T-cell (primary cell): ENCODE measurements around the gene ZNF334. TPM values are rescaled to one million over a fixed set of nuclear protein-coding genes. Genes with fewer than 3 reads are reported as not detected.
A peak's percentile ranks its signal among the peaks of the same experiment; 100 is the strongest.

Source experiments
- ATAC-seq, 4 experiments: fragments of 200-7000 bp in 3 of 4; fragments of 150-1000 bp in 1 of 4; cut with Tn5 transposase; replicated peaks in 1 of 4; 1 replicate in 3 of 4; 2 replicates in 1 of 4; pipeline ENCODE4 v1.10.0; 2021; ENCODE audit warnings: moderate library complexity in 3 of 4, mild to moderate bottlenecking in 2 of 4, moderate number of reproducible peaks in 1 of 4
- CTCF ChIA-PET, 2 donors: fragments of 300-600 bp; sonication (Branson Sonifier 250); formaldehyde crosslinking; loops; one replicate each; lab custom pipeline; 2022; ENCODE audit warnings: antibody characterized with exemption in 2 of 2; lab: Charles Lee
- POLR2A ChIA-PET, 2 donors: fragments of 300-600 bp; sonication (Branson Sonifier 250); formaldehyde crosslinking; loops; one replicate each; lab custom pipeline; 2022; ENCODE audit warnings: antibody characterized with exemption in 2 of 2; lab: Charles Lee
- DNase-seq, 35 experiments: peaks; one replicate each; pipeline versions ENCODE4 v3.0.0 to v3.0.0-alpha.2; 2013 to 2023
- H3K27ac ChIP-seq: one replicate; pipeline ENCODE4 v1.5.1; 2013; ENCODE audit warnings: low read length
- H3K27me3 ChIP-seq, 2 experiments: replicated peaks in 1 of 2; 1 replicate in 1 of 2; 2 replicates in 1 of 2; pipeline versions ENCODE4 v1.6.1 to v1.7.0; 2013; ENCODE audit warnings: low read length in 1 of 2, mixed read lengths in 1 of 2; ENCODE audit not compliant: control insufficient read depth in 2 of 2, insufficient read depth in 2 of 2; ENCODE audit errors: extremely low read depth in 1 of 2
- H3K36me3 ChIP-seq, 2 donors: 1 replicate in 1 of 2; 2 replicates in 1 of 2; pipeline versions ENCODE4 v1.6.1 to v1.7.0; 2013; ENCODE audit warnings: low read length in 1 of 2; ENCODE audit not compliant: control insufficient read depth in 2 of 2, insufficient read depth in 1 of 2; ENCODE audit errors: extremely low read depth in 1 of 2
- H3K4me1 ChIP-seq, 2 experiments: 1 replicate in 1 of 2; 2 replicates in 1 of 2; pipeline versions ENCODE4 v1.6.1 to v1.7.0; 2013; ENCODE audit warnings: low read length in 2 of 2, mixed read lengths in 1 of 2; ENCODE audit not compliant: insufficient read depth in 2 of 2, control insufficient read depth in 1 of 2; ENCODE audit errors: extremely low read depth in 1 of 2
- H3K4me3 ChIP-seq, 2 donors: 1 replicate in 1 of 2; 2 replicates in 1 of 2; pipeline versions ENCODE4 v1.5.1 to v1.7.0; 2013; ENCODE audit warnings: mild to moderate bottlenecking in 2 of 2, low read length in 1 of 2, moderate library complexity in 1 of 2; ENCODE audit not compliant: control insufficient read depth in 1 of 2; ENCODE audit errors: extremely low read depth in 1 of 2
- H3K9me3 ChIP-seq: 2 replicates; pipeline ENCODE4 v1.7.0; 2013
- H3K27ac Mint-ChIP-seq, 2 donors: one replicate each; pipeline ENCODE4 v1.8.0; 2020 to 2021; ENCODE audit warnings: mild to moderate bottlenecking in 2 of 2, mixed read lengths in 2 of 2
- H3K27me3 Mint-ChIP-seq, 2 donors: one replicate each; pipeline ENCODE4 v1.8.0; 2021 to 2022; ENCODE audit warnings: mixed read lengths in 2 of 2
- H3K36me3 Mint-ChIP-seq: one replicate; pipeline ENCODE4 v1.8.0; 2021; ENCODE audit warnings: mixed read lengths
- H3K4me1 Mint-ChIP-seq, 3 donors: one replicate each; pipeline ENCODE4 v1.8.0; 2020 to 2022; ENCODE audit warnings: mixed read lengths in 3 of 3, mild to moderate bottlenecking in 1 of 3
- H3K4me3 Mint-ChIP-seq, 3 donors: one replicate each; pipeline ENCODE4 v1.8.0; 2020 to 2022; ENCODE audit warnings: mild to moderate bottlenecking in 3 of 3, mixed read lengths in 3 of 3, moderate library complexity in 3 of 3
- H3K9me3 Mint-ChIP-seq, 3 donors: one replicate each; pipeline ENCODE4 v1.8.0; 2020 to 2022; ENCODE audit warnings: mixed read lengths in 3 of 3
- WGBS: methylation state at CpG from one replicate; pipeline ENCODE4 v1.1.5; 2013; ENCODE audit warnings: missing lambda C conversion rate; ENCODE audit not compliant: insufficient coverage; 5-methylcytosine and 5-hydroxymethylcytosine counted together
- total RNA-seq, 35 experiments: library from RNA in 6 of 35; stranded (reverse) in 6 of 35; fragments of 120-200 nt in 1 of 35; gene quantifications; one replicate each; pipeline versions ENCODE4 v1.2.1 to v1.2.4 and lab custom pipeline; 2013 to 2026

Gene ZNF334
- total RNA-seq, result under 1 TPM; 0.14 to 0.26 (median 0.23) TPM
- 0.28 TPM for total RNA-seq (2013)
- 0 to 1.5 (median 0.43) reads per million in 29 experiments for total RNA-seq (lab: John Stamatoyannopoulos, UW)

DNA sequence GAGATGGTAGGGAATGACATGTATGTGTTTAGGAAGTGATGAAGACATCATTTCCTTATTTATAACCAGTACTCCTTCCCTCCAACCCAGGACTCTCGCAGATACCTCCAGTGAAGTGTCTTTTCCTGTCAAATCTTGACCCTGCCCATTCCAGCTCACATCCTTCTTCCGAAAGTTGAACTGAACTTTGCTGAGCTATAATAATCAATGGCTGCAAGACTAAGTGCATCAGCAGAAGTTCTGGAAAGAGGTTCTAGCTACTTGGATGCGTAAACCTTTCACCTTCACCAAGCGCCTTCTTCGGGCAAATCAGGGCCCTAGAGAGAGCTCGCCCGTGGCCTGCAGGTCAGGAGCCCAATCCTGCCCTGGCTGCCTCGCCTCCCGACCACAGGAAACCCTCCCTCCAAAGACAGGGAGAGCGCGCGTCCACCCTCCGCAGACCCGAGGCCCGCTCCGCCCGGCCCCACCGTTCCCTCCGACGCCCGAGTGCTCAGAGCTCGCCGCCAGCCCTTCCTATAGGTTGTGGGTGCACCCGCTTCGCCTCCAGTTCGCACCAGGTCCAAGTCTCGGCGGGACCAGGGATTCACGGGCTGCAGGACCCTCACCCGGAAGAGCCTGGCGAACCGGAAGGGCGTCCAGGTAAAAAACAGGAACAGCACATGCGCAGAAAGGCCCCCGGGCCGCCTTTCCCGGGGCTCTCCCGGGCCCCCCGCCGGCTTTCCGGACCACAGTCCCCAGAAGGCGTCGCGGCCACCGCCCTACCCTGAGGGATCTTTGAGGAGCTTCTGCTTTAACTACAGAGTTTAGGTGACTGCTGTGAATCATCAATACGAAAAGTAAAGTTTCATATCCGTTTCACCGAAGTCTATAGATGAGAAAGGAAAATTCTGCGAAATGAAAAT is at the start of gene ZNF334:
TSS of gene ZNF334 (minus strand) at position 617 of the 902 bp plus-strand sequence. CDS start 1,457 bp downstream, outside the sequence.
- Histone ChIP-seq H3K4me1 (peaks cover 0 to 8% of the 10 kb centered on the region in 2 experiments), H3K4me3 (peak within 1 kb of the TSS; percentile 35 to 58), H3K9me3 (no peaks in the 10 kb centered on the region), H3K27ac (no peak within 1 kb of the TSS), H3K27me3 (peaks cover 4 to 11% of the 10 kb centered on the region in 2 experiments), H3K36me3 (no peaks in the 10 kb centered on the region)
- Mint-ChIP-seq H3K9me3 (no peaks in the 10 kb centered on the region), H3K4me1 (peaks cover 0 to 12% (median 10%) of the 10 kb centered on the region in 3 donors), H3K27ac (no peak within 1 kb of the TSS), H3K27me3 (peaks cover 22 to 38% of the 10 kb centered on the region in 2 donors), H3K4me3 (peak within 1 kb of the TSS; percentile 72 to 73 (median 73)), H3K36me3 (no peaks in the 10 kb centered on the region)
- WGBS, result 9% methylated on average over 40 of the region's 49 CpGs
- ChIA-PET CTCF (no interaction called here), POLR2A (no interaction called here)
- DNase-seq (peak in 3 of 35 experiments; percentile 3), ATAC-seq (peak in 3 of 4 experiments; percentile 37 to 46 (median 43))

DNA sequence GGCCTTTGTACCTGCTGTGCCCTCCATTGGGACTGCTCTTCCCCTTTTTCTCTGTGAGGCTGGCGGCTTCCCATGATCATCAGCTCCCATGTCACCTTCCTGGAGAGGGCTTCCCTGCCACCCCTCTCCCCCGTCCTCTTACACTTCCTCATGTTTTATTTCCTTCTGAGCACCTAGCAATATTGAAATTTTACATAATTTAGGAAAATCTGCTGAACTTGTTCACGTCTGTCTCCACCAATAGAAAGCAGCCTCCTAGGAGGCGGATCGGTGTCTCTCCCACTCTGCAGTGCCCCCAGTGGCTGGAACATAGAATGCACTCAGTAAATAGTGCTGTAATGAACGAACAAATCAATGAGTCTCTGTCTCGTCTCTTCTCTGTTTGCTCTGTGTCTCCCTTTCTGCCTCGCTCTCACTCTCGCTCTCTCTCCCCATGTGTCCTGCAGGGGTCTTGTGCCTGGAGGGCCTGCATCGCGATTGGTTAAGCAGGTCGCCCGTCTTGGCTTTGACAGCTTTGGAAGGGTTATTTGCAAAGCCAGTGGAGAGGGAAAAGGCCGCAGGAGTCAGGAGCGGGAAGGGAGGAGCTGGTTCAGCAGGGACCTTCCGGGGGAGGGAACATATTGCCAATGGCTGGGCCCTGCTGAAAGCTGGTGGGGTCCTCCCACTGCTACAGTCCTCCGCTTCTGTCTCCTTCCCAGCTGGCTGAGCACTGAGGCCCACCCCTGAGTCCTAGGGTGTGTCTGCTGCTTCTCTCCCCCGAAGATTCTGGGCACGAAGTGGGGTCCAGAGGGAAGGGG is 49.2 kb upstream of the ZNF334 start:
- peaks cover 3 to 11% of the 10 kb centered on the region in 2 donors for H3K27me3 Mint-ChIP-seq
- no peak overlapping the region for H3K27ac Mint-ChIP-seq
- ATAC-seq, result peak; percentile 57 to 68 (median 60)
- H3K4me3 Mint-ChIP-seq, result no peak overlapping the region
- Histone ChIP-seq H3K4me1 (peaks cover 0 to 4% of the 10 kb centered on the region in 2 experiments), H3K4me3 (peak overlapping the region; percentile 13 to 35), H3K36me3 (no peaks in the 10 kb centered on the region), H3K27ac (no peak overlapping the region), H3K27me3 (peaks cover 0 to 24% of the 10 kb centered on the region in 2 experiments), H3K9me3 (no peaks in the 10 kb centered on the region)
- ChIA-PET CTCF (interaction anchor here in 1 of 2 donors (0.5 kb wide), 1 partner anchor 56 kb away, joined by 3 read pairs; no protein-coding TSS in a partner anchor), POLR2A (no interaction called here)
- peaks cover 0 to 8% (median 0%) of the 10 kb centered on the region in 3 donors for H3K4me1 Mint-ChIP-seq
- WGBS, result 52% methylated on average over 6 of the region's 19 CpGs
- H3K9me3 Mint-ChIP-seq, result no peaks in the 10 kb centered on the region
- no peaks in the 10 kb centered on the region for H3K36me3 Mint-ChIP-seq
- peak in 30 of 35 experiments; percentile 13 to 65 (median 38) for DNase-seq

DNA sequence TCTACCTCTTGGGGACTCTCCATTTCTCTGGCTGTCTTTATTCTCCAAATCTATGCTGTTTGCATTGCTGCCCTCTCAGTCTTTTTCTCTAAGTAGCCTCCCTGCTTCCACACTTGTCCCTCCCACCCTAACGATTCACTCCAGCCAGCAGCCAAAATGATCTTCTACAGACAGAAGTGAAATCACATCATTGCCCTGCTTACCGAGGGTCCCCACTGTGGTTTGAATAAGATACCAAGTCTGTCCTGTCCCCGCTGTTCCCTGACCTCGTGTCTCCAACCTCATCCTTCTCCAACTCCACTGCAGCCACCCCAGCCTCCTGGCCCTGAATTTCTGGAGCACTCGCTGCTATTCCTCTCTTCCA is 48.6 kb upstream of the ZNF334 start:
- Histone ChIP-seq H3K9me3 (no peaks in the 10 kb centered on the region), H3K36me3 (no peaks in the 10 kb centered on the region), H3K4me1 (peaks cover 0 to 4% of the 10 kb centered on the region in 2 experiments), H3K27ac (no peak overlapping the region), H3K27me3 (peaks cover 0 to 21% of the 10 kb centered on the region in 2 experiments), H3K4me3 (peak overlapping the region; percentile 13 to 35)
- POLR2A ChIA-PET, result no interaction called here
- ATAC-seq (no peak), DNase-seq (no peak)
- Mint-ChIP-seq H3K36me3 (no peaks in the 10 kb centered on the region), H3K9me3 (no peaks in the 10 kb centered on the region), H3K27ac (no peak overlapping the region), H3K4me1 (peaks cover 0 to 8% (median 0%) of the 10 kb centered on the region in 3 donors), H3K27me3 (peaks cover 0 to 8% of the 10 kb centered on the region in 2 donors), H3K4me3 (no peak overlapping the region)
- CTCF ChIA-PET, result no interaction called here
- WGBS, result 53% methylated on average over 5 of the region's 5 CpGs

DNA sequence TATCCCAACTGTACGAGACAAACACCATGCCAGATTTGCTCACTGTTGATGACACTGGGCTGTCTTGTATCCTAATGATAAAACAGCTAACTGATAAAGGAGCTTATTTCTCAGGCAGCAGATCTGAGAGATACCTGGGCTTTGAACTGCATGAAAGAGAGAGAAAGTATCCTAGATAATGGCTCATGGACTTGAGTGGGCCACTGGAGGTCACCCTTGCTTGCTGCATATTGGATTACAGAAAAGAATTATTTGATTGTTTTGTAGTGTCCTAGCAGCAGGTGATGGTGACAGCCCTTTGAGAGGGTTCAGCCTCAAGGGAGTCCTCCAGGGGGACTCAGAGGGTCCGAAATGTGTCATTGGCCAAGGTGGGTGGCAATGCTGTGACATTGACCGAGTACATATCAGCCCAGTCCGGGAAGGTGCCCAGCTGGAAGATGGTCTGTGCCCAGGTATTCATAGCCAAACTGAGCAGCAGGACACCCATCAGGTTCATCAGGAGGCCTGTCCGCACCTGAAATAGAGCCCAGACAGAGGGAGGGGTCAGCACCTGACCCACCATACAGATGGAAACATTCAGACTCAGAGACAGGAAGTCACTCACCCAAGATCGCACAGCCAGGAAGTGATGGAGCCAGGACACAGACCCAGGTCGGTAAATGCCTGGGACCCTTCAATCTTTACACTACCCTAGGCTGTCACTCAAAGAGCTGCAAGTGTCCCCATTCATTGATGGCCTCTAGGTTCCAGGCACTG is 46.5 kb upstream of the ZNF334 start:
- POLR2A ChIA-PET, result no interaction called here
- H3K27ac Mint-ChIP-seq, result no peak overlapping the region
- CTCF ChIA-PET, result interaction anchor here in 1 of 2 donors (0.5 kb wide), 1 partner anchor 1192 kb away, joined by 5 read pairs; no protein-coding TSS in a partner anchor
- H3K36me3 ChIP-seq, result no peaks in the 10 kb centered on the region
- H3K27me3 ChIP-seq, result peaks cover 0 to 17% of the 10 kb centered on the region in 2 experiments
- H3K4me3 Mint-ChIP-seq, result no peak overlapping the region
- WGBS, result 88% methylated on average over 4 of the region's 7 CpGs
- ATAC-seq, result no peak
- no peak for DNase-seq
- H3K4me3 ChIP-seq, result no peak overlapping the region
- H3K36me3 Mint-ChIP-seq, result no peaks in the 10 kb centered on the region
- peaks cover 0 to 8% (median 0%) of the 10 kb centered on the region in 3 donors for H3K4me1 Mint-ChIP-seq
- H3K4me1 ChIP-seq, result peaks cover 0 to 4% of the 10 kb centered on the region in 2 experiments
- no peaks in the 10 kb centered on the region for H3K9me3 ChIP-seq
- H3K27me3 Mint-ChIP-seq, result no peaks in the 10 kb centered on the region
- H3K9me3 Mint-ChIP-seq, result no peaks in the 10 kb centered on the region
- no peak overlapping the region for H3K27ac ChIP-seq

DNA sequence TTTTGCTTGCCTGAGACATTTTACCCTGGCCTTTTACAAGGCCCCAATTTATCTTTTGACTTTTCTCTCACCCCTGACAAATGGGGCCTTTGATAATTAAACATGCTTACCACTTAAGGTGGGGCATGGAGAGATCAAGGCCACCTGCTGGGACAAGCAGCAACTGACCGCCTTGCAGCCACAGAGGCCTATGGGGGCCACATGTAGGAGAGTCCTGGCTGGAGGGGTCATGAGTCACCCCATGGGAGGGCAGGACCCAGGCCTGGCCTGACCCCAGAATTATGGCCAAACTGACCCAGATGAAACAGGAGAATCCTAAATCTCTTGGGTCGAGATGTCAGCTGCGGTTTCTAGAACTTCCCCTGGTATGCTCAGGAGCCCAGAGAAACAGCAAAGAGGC is 45.6 kb upstream of the ZNF334 start:
- POLR2A ChIA-PET, result no interaction called here
- no peak overlapping the region for H3K4me3 Mint-ChIP-seq

More for the DNA sequence above, 45.6 kb upstream of the ZNF334 start:
- DNase-seq (no peak), ATAC-seq (no peak)
- Histone ChIP-seq H3K27me3 (peaks cover 0 to 14% of the 10 kb centered on the region in 2 experiments), H3K27ac (no peak overlapping the region), H3K4me3 (no peak overlapping the region), H3K9me3 (no peaks in the 10 kb centered on the region), H3K36me3 (no peaks in the 10 kb centered on the region), H3K4me1 (peaks cover 0 to 4% of the 10 kb centered on the region in 2 experiments)
- Mint-ChIP-seq H3K9me3 (no peaks in the 10 kb centered on the region), H3K27ac (no peak overlapping the region), H3K36me3 (no peaks in the 10 kb centered on the region), H3K27me3 (no peaks in the 10 kb centered on the region), H3K4me1 (peaks cover 0 to 8% (median under 1%) of the 10 kb centered on the region in 3 donors)
- CTCF ChIA-PET, result no interaction called here
- 96% methylated on average over 2 of the region's 3 CpGs for WGBS
